ENCODE results near the gene KRT86.

Gene KRT86

DNA sequence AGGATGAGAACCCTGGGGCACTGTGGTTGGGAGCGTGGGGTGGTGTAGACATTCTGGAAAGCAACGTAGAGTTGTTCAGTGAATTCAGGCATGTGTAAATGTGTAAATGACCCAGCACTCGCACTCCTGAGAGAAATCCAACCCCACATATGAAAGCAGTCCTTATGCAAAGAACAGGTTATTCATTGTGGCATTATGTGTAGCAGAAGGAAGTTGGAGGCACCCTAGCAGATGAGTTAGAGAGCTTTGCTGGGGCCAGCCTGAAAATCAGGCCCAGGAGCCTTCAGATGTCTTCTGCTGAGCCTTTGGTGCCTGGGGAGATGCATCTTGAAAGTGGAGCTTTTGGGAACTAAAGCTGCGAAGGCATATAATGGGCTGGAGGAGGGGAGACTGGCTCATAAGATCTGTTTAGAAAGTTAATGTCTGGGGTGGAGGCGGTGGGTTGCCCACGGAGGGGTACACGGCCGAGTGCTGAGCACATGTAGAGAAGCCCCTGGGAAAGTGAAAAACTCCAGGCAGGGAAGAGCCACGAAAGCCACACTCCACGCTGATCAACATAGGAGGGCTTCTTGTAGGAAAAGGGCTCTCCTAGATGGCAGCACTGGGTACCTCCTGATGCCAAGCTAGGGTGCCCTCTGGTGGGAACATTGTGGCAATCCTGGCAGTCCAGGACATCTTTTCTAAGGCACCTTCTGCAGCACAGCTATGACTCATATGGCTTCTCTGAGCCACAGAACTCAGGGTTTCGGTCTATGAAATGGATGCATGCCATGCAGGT, 52.8 kb downstream of the KRT86 start (continued):
- TF ChIP-seq, protein P1, sequence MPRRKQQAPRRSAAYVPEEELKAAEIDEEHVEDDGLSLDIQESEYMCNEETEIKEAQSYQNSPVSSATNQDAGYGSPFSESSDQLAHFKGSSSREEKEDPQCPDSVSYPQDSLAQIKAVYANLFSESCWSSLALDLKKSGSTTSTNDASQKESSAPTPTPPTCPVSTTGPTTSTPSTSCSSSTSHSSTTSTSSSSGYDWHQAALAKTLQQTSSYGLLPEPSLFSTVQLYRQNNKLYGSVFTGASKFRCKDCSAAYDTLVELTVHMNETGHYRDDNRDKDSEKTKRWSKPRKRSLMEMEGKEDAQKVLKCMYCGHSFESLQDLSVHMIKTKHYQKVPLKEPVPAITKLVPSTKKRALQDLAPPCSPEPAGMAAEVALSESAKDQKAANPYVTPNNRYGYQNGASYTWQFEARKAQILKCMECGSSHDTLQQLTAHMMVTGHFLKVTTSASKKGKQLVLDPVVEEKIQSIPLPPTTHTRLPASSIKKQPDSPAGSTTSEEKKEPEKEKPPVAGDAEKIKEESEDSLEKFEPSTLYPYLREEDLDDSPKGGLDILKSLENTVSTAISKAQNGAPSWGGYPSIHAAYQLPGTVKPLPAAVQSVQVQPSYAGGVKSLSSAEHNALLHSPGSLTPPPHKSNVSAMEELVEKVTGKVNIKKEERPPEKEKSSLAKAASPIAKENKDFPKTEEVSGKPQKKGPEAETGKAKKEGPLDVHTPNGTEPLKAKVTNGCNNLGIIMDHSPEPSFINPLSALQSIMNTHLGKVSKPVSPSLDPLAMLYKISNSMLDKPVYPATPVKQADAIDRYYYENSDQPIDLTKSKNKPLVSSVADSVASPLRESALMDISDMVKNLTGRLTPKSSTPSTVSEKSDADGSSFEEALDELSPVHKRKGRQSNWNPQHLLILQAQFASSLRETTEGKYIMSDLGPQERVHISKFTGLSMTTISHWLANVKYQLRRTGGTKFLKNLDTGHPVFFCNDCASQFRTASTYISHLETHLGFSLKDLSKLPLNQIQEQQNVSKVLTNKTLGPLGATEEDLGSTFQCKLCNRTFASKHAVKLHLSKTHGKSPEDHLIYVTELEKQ (tag by site-specific recombination; IDR thresholded peaks at IDR 0.05; ENCODE audit: borderline replicate concordance) = no peak
- TF ChIP-seq, protein P2, sequence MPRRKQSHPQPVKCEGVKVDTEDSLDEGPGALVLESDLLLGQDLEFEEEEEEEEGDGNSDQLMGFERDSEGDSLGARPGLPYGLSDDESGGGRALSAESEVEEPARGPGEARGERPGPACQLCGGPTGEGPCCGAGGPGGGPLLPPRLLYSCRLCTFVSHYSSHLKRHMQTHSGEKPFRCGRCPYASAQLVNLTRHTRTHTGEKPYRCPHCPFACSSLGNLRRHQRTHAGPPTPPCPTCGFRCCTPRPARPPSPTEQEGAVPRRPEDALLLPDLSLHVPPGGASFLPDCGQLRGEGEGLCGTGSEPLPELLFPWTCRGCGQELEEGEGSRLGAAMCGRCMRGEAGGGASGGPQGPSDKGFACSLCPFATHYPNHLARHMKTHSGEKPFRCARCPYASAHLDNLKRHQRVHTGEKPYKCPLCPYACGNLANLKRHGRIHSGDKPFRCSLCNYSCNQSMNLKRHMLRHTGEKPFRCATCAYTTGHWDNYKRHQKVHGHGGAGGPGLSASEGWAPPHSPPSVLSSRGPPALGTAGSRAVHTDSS (tag by site-specific recombination; IDR thresholded peaks at IDR 0.05) = no peak
- TF ChIP-seq, protein P3, sequence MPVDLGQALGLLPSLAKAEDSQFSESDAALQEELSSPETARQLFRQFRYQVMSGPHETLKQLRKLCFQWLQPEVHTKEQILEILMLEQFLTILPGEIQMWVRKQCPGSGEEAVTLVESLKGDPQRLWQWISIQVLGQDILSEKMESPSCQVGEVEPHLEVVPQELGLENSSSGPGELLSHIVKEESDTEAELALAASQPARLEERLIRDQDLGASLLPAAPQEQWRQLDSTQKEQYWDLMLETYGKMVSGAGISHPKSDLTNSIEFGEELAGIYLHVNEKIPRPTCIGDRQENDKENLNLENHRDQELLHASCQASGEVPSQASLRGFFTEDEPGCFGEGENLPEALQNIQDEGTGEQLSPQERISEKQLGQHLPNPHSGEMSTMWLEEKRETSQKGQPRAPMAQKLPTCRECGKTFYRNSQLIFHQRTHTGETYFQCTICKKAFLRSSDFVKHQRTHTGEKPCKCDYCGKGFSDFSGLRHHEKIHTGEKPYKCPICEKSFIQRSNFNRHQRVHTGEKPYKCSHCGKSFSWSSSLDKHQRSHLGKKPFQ (tag by site-specific recombination; IDR thresholded peaks at IDR 0.05) = no peak
- TF ChIP-seq ZNF777 (tag by site-specific recombination; IDR thresholded peaks at IDR 0.05; ENCODE audit: borderline replicate concordance) = no peak
- TF ChIP-seq, protein P4, sequence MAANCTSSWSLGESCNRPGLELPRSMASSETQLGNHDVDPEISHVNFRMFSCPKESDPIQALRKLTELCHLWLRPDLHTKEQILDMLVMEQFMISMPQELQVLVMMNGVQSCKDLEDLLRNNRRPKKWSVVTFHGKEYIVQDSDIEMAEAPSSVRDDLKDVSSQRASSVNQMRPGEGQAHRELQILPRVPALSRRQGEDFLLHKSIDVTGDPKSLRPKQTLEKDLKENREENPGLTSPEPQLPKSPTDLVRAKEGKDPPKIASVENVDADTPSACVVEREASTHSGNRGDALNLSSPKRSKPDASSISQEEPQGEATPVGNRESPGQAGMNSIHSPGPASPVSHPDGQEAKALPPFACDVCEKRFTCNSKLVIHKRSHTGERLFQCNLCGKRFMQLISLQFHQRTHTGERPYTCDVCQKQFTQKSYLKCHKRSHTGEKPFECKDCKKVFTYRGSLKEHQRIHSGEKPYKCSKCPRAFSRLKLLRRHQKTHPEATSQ (tag by site-specific recombination; IDR thresholded peaks at IDR 0.05) = no peak
- no peak for TF ChIP-seq ZNF184 (tag by site-specific recombination; IDR thresholded peaks at IDR 0.05)
- peak; percentile 51; the same call in 1 of the 2 replicates for TF ChIP-seq KLF8 (tag by site-specific recombination; IDR thresholded peaks at IDR 0.05)
- TF ChIP-seq ZNF610 (tag by site-specific recombination; IDR thresholded peaks at IDR 0.05; ENCODE audit: borderline replicate concordance) = no peak
- no peak for TF ChIP-seq YY1 (tag by site-specific recombination; IDR thresholded peaks at IDR 0.05)

DNA sequence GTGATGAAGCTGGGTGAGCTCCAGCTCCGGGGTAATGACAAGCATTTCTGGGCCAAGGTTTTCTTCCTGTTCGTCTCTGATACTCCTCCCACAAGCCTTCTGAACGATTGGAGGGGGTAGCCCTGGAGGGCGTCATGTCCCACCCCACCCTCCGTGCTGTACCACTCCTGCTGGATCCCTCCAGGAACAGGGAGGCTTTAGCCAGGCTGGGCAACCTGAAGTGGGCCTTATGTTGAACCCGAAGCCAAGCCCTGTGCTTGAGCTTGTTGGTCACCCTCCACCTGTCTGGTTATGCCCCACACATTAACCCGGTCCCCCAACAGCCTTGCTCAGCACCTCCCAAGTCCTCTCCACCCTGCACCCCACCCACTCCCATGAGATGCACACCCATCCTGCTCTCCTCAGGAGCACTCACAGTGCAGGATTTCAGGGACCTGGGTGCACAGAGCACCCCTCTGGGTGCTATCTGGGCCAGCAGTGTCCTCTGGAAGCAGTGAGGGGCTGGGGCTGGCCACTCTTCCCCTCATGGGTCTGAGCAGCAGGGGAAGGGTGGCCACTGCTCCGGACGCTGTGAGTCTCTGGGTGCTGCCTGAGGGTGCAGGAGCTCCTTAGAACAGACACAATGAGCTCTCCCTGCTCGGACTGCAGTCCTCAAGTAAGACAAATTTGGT, 53.5 kb downstream of the KRT86 start:
- H3K4me3 ChIP-seq (ENCODE audit: low read depth, low read length) = no peak overlapping the region
- CTCF ChIA-PET = interaction anchor here (0.6 to 9.2 kb wide), 51 partner anchors 9 to 653 kb away, joined by 3 to 104 read pairs (median 5); no protein-coding TSS in a partner anchor
- TF ChIP-seq, protein P5, sequence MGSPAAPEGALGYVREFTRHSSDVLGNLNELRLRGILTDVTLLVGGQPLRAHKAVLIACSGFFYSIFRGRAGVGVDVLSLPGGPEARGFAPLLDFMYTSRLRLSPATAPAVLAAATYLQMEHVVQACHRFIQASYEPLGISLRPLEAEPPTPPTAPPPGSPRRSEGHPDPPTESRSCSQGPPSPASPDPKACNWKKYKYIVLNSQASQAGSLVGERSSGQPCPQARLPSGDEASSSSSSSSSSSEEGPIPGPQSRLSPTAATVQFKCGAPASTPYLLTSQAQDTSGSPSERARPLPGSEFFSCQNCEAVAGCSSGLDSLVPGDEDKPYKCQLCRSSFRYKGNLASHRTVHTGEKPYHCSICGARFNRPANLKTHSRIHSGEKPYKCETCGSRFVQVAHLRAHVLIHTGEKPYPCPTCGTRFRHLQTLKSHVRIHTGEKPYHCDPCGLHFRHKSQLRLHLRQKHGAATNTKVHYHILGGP (tag by site-specific recombination; IDR thresholded peaks at IDR 0.05) = no peak
- TF ChIP-seq ZXDB (tag by site-specific recombination; IDR thresholded peaks at IDR 0.05) = 0 out of 2 replicates have a peak, but pooled peaks have one; percentile 0
- TF ChIP-seq, protein P6, sequence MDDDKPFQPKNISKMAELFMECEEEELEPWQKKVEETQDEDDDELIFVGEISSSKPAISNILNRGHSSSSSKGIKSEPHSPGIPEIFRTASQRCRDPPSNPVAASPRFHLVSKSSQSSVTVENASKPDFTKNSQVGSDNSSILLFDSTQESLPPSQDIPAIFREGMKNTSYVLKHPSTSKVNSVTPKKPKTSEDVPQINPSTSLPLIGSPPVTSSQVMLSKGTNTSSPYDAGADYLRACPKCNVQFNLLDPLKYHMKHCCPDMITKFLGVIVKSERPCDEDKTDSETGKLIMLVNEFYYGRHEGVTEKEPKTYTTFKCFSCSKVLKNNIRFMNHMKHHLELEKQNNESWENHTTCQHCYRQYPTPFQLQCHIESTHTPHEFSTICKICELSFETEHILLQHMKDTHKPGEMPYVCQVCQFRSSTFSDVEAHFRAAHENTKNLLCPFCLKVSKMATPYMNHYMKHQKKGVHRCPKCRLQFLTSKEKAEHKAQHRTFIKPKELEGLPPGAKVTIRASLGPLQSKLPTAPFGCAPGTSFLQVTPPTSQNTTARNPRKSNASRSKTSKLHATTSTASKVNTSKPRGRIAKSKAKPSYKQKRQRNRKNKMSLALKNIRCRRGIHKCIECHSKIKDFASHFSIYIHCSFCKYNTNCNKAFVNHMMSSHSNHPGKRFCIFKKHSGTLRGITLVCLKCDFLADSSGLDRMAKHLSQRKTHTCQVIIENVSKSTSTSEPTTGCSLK (tag by site-specific recombination; IDR thresholded peaks at IDR 0.05) = no peak

More for the DNA sequence above, 53.5 kb downstream of the KRT86 start:
- Histone ChIP-seq H3K4me1 (ENCODE audit: control insufficient read depth, insufficient read depth, low read length) (no peaks in the 10 kb centered on the region), H3K27ac (ENCODE audit: extremely low read depth, low read depth, low read length) (no peak overlapping the region), H3K36me3 (ENCODE audit: control insufficient read depth in 2 of 2, insufficient read depth in 1 of 2, low read length in 2 of 2) (no peaks in the 10 kb centered on the region), H3K9me3 (ENCODE audit: control insufficient read depth, insufficient read depth, low read depth, low read length) (no peaks in the 10 kb centered on the region)
- POLR2A ChIA-PET = interaction anchor here (1.3 to 1.4 kb wide), 3 partner anchors 9 to 49 kb away, joined by 4 to 6 read pairs (median 4); no protein-coding TSS in a partner anchor
